ENCODE data around the gene AGFG2.

The AGFG2 gene

GRCh38 chr7:100573691-100574361 is 34.8 kb downstream of the AGFG2 start, which contains the start of gene SAP25:
TSS of gene SAP25 (minus strand) at chr7:100573900. CDS start at chr7:100573742, 158 bp downstream.
- no peak within 1 kb of the TSS for H2AFZ ChIP-seq (ENCODE audit: low read depth, low read length)
- peaks cover 34% of the 10 kb centered on the region for H3K36me3 ChIP-seq (ENCODE audit: insufficient read depth, low read length)
- H3K27me3 ChIP-seq (ENCODE audit: insufficient read depth, low read length): no peaks in the 10 kb centered on the region
- H3K4me3 ChIP-seq (ENCODE audit: low read length): no peak within 1 kb of the TSS
- no peaks in the 10 kb centered on the region for H3K9me3 ChIP-seq (ENCODE audit: low read length)
- peaks cover 25% of the 10 kb centered on the region for H3K4me1 ChIP-seq (ENCODE audit: insufficient read depth, low read length)

DNA sequence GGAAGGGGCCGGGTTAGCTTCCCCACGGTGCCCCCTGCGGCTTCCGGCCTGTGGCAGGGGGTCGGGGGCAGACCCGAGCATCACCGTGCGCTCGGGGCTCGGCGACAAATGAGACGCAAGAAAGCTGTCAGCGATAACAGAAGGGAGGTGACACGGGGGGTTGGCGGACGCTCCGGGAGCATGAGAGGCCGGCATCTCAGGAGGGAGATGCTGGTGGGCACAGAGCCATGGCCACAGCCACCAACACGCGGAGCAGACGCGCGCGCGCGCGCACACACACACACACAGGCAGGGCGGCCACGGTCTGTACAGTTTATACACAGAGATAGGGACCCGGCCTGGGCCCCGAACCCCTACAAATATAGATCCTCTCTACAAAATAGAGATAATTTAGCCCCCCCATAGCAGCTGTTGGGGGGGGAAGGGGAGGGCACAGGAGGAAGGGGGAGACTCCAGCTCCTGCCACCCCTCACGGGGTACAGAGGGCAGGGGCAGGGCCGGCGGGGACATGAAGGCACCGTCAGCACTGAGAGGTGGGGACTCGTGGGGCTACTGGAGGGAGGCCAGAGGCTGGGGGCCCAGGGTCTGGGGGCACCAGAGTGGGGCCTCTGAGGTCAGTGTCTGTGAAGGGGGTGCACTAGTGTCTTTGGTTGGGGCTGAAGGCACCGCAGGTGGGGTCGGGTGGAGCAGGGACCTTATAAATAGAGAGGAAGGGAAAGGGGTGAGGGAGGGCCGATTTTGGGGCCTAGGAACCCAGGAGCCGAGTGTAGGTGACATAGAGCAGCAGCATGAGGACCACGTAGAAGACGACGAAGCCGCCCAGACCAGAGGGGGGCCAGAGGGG is 35.6 kb downstream of the AGFG2 start:
- H3K36me3 ChIP-seq (ENCODE audit: insufficient read depth, low read length): peaks cover 35% of the 10 kb centered on the region
- no peaks in the 10 kb centered on the region for H3K27me3 ChIP-seq (ENCODE audit: insufficient read depth, low read length)
- H2AFZ ChIP-seq (ENCODE audit: low read depth, low read length): no peak overlapping the region
- no peak overlapping the region for H3K4me3 ChIP-seq (ENCODE audit: low read length)
- H3K4me1 ChIP-seq (ENCODE audit: insufficient read depth, low read length): peaks cover 19% of the 10 kb centered on the region
- H3K9me3 ChIP-seq (ENCODE audit: low read length): no peaks in the 10 kb centered on the region

DNA sequence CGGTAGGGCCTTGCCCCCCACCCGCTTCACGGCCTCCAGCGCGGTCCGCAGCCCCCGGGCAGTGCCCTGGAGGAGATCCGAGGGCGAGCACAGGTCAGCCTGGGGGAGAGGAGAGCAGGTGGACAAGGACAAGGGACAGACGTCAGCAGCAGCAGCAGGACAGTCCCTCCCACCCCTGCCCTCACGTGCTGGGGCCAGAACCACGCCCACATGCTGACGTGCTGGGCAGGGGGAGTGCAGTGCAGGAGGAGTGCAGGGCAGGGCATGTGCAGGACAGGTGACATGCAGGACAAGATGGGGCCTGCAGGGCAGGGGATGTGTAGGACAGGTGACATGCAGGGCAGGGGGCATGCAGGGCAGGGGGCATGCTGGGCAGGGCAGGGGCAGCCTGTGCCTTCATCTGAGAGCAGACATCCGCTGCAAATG is 36.2 kb downstream of the AGFG2 start:
- H3K4me3 ChIP-seq (ENCODE audit: low read length): no peak overlapping the region
- H3K4me1 ChIP-seq (ENCODE audit: insufficient read depth, low read length): peaks cover 14% of the 10 kb centered on the region
- peaks cover 41% of the 10 kb centered on the region for H3K36me3 ChIP-seq (ENCODE audit: insufficient read depth, low read length)
- no peak overlapping the region for H2AFZ ChIP-seq (ENCODE audit: low read depth, low read length)
- H3K27me3 ChIP-seq (ENCODE audit: insufficient read depth, low read length): no peaks in the 10 kb centered on the region
- no peaks in the 10 kb centered on the region for H3K9me3 ChIP-seq (ENCODE audit: low read length)

DNA sequence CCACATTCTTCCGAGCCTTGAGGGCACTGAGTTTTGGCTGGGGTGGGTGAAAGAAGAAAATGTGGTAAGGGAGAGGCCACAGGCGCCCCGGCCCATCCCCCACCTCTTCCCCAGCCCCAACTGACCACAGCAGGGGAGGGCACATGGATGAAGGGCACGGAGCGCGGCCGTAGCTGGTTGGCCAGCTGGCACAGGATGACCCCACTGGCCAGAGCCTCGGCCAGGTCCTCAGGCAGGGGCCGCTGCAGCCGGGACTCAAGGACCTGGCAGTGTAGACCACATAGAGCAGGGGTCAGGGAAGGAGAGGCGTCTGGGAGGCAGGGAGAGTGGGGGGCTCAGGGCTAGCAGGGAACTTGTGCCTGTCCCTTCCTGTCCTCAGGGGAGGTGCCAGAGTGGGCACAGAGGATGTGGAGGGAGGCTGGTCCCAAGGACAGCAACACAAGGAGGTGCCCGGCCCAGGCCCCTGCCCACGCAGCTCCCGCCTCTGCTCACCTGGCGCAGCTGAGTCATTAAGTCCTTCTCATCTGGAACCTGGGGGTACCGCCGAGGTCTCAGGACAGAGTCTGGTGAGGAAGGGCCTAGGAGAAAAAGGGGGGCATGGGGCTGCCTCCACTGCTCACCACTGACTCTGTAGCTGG is 36.9 kb downstream of the AGFG2 start:
- Histone ChIP-seq H3K4me3 (ENCODE audit: low read length) (no peak overlapping the region), H3K9me3 (ENCODE audit: low read length) (no peaks in the 10 kb centered on the region), H2AFZ (ENCODE audit: low read depth, low read length) (no peak overlapping the region), H3K36me3 (ENCODE audit: insufficient read depth, low read length) (peaks cover 47% of the 10 kb centered on the region), H3K27me3 (ENCODE audit: insufficient read depth, low read length) (no peaks in the 10 kb centered on the region), H3K4me1 (ENCODE audit: insufficient read depth, low read length) (peaks cover 13% of the 10 kb centered on the region)

- peaks cover 53% of the 10 kb centered on the region for H3K36me3 ChIP-seq (ENCODE audit: insufficient read depth, low read length)
- H2AFZ ChIP-seq (ENCODE audit: low read depth, low read length): no peak overlapping the region
- peaks cover 13% of the 10 kb centered on the region for H3K4me1 ChIP-seq (ENCODE audit: insufficient read depth, low read length)
- H3K9me3 ChIP-seq (ENCODE audit: low read length): no peaks in the 10 kb centered on the region
- no peak overlapping the region for H3K4me3 ChIP-seq (ENCODE audit: low read length)
- H3K27me3 ChIP-seq (ENCODE audit: insufficient read depth, low read length): no peaks in the 10 kb centered on the region
Observed at GRCh38 chr7:100576384-100576993, 37.5 kb downstream of the AGFG2 start.

- H2AFZ ChIP-seq (ENCODE audit: low read depth, low read length): no peak overlapping the region
- H3K27me3 ChIP-seq (ENCODE audit: insufficient read depth, low read length): no peaks in the 10 kb centered on the region
- H3K9me3 ChIP-seq (ENCODE audit: low read length): no peaks in the 10 kb centered on the region
- peaks cover 8% of the 10 kb centered on the region for H3K4me1 ChIP-seq (ENCODE audit: insufficient read depth, low read length)
- no peak overlapping the region for H3K4me3 ChIP-seq (ENCODE audit: low read length)
- peaks cover 59% of the 10 kb centered on the region for H3K36me3 ChIP-seq (ENCODE audit: insufficient read depth, low read length)
Observed at GRCh38 chr7:100577103-100577502, 38.1 kb downstream of the AGFG2 start.

DNA sequence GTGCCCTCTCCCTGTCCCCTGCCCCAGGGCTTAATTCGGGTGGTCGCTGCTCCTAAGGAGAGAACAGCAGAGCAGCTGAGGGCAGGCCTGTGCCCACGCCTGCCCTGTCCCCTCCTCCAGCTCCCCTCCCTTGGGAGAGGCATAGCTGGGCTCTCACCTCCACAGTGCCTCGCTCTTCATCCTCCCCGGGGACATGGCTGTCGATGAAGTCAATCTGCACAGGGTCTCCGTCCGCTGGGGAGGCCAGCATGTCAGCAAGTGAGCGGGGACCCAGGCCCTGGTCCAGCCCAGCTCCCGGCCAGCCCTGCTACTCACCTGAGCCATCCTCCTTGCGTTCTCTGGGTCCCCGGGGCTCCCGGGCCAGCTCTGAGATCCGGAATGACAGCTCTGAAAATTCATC is 38.5 kb downstream of the AGFG2 start:
- H3K4me3 ChIP-seq (ENCODE audit: low read length): no peak overlapping the region
- H3K27me3 ChIP-seq (ENCODE audit: insufficient read depth, low read length): no peaks in the 10 kb centered on the region
- no peak overlapping the region for H2AFZ ChIP-seq (ENCODE audit: low read depth, low read length)
- H3K9me3 ChIP-seq (ENCODE audit: low read length): no peaks in the 10 kb centered on the region
- peaks cover 62% of the 10 kb centered on the region for H3K36me3 ChIP-seq (ENCODE audit: insufficient read depth, low read length)
- peaks cover 4% of the 10 kb centered on the region for H3K4me1 ChIP-seq (ENCODE audit: insufficient read depth, low read length)

- peaks cover 68% of the 10 kb centered on the region for H3K36me3 ChIP-seq (ENCODE audit: insufficient read depth, low read length)
- no peaks in the 10 kb centered on the region for H3K27me3 ChIP-seq (ENCODE audit: insufficient read depth, low read length)
- no peak overlapping the region for H3K4me3 ChIP-seq (ENCODE audit: low read length)
- no peak overlapping the region for H2AFZ ChIP-seq (ENCODE audit: low read depth, low read length)
- peaks cover 3% of the 10 kb centered on the region for H3K4me1 ChIP-seq (ENCODE audit: insufficient read depth, low read length)
- no peaks in the 10 kb centered on the region for H3K9me3 ChIP-seq (ENCODE audit: low read length)
Observed at GRCh38 chr7:100578246-100579183, 39.5 kb downstream of the AGFG2 start.

DNA sequence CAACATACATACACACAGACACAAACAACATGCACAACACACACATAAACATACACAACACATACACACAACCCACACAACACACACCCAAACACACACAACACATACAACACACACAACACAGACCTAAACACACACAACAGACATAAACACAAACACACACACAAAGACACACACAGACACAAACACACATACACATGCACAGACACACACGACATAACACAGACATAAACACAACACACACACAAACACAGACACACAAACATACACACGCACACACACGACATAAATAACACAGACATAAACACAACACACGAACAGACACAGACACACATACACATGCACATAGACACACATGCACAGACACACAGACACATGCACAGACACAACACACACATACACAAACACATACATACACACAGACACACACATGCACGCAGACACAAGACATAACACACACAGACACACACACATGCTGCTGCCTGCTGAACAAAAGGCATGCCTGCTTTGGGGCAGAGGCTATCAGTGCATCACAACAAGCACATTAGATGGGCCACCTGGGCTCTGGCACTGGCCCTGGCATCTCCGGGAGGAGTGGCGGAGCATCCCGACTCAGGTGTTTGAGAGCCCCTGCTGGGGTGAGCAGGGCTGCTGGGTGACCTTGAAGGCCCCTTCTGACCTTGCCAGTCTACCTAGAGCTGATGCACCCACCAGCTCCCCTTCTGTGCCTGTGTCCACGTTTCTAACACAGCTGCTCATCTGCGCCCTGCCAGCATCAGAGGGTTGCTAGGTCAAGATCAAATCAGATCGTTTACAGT is 41.7 kb downstream of the AGFG2 start:
- Histone ChIP-seq H3K27me3 (ENCODE audit: insufficient read depth, low read length) (no peaks in the 10 kb centered on the region), H3K36me3 (ENCODE audit: insufficient read depth, low read length) (peaks cover 60% of the 10 kb centered on the region), H2AFZ (ENCODE audit: low read depth, low read length) (no peak overlapping the region), H3K9me3 (ENCODE audit: low read length) (no peaks in the 10 kb centered on the region), H3K4me3 (ENCODE audit: low read length) (no peak overlapping the region), H3K4me1 (ENCODE audit: insufficient read depth, low read length) (peaks cover 21% of the 10 kb centered on the region)

DNA sequence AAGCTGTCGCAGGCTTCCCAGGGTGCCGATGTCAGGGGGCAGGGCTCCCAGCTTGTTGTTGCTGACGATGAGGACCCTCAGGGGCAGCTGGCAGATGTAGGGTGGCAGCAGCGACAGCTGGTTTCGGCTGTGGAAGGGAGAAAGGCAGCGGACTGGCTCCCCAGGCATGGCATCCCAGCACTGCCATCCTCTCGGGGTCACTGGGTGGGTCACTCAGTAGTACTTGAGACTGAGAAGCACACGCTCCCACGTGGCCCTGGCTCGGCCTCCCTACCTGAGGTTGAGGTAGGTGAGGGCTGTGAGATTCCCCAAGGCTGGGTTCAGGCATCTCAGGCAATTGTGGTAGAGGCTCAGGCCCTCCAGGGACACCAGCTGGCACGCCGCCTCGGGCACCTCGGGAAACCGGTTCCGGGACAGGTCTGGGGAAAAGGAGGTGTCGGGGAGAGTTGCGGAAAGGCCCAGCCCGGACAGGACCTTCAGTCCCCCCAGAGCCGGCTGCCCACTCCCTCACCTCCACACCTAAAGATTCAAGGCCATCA is 43.1 kb downstream of the AGFG2 start:
- Histone ChIP-seq H3K36me3 (ENCODE audit: insufficient read depth, low read length) (peaks cover 51% of the 10 kb centered on the region), H3K4me3 (ENCODE audit: low read length) (no peak overlapping the region), H3K4me1 (ENCODE audit: insufficient read depth, low read length) (peaks cover 24% of the 10 kb centered on the region), H3K27me3 (ENCODE audit: insufficient read depth, low read length) (no peaks in the 10 kb centered on the region), H2AFZ (ENCODE audit: low read depth, low read length) (no peak overlapping the region), H3K9me3 (ENCODE audit: low read length) (no peaks in the 10 kb centered on the region)

DNA sequence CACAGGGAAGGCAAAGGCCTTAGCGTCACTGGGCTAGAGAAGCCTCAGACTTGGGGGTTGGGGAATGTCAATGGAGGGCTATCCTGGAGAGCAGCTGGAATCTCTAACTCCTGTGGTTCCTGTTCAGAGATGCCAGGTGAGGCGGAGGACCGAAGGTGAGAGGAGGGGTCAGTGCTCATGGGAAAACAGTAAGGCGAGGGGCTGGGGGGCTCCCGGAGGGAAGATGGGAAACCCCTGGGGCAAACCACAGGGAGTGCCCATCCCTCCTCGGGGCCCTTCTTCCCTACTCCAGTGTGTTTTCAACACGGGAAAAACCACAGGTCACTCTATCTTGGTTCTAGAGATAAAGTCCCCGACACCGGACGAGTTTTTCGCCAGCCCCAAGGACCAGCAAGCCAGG is 43.6 kb downstream of the AGFG2 start:
- no peak overlapping the region for H3K4me3 ChIP-seq (ENCODE audit: low read length)
- peaks cover 24% of the 10 kb centered on the region for H3K4me1 ChIP-seq (ENCODE audit: insufficient read depth, low read length)
- no peaks in the 10 kb centered on the region for H3K27me3 ChIP-seq (ENCODE audit: insufficient read depth, low read length)
- no peaks in the 10 kb centered on the region for H3K9me3 ChIP-seq (ENCODE audit: low read length)
- peaks cover 45% of the 10 kb centered on the region for H3K36me3 ChIP-seq (ENCODE audit: insufficient read depth, low read length)
- H2AFZ ChIP-seq (ENCODE audit: low read depth, low read length): no peak overlapping the region
